HFFc6 (cell line): ENCODE data around the gene DXO. TPM values are rescaled to one million over a fixed set of nuclear protein-coding genes. Genes with fewer than 3 reads are reported as not detected.

Experiments used
- DNase-seq: peaks from one replicate; pipeline ENCODE4 v3.0.0-alpha.2; 2018
- H3K27ac Mint-ChIP-seq: 2 replicates; pipeline ENCODE4 v1.8.0; 2020; ENCODE audit warnings: mild to moderate bottlenecking, mixed read lengths
- H3K27me3 Mint-ChIP-seq: 2 replicates; pipeline ENCODE4 v1.8.0; 2021; ENCODE audit warnings: mild to moderate bottlenecking, moderate library complexity, mixed read lengths; ENCODE audit not compliant: insufficient read depth
- H3K36me3 Mint-ChIP-seq: 2 replicates; pipeline ENCODE4 v1.8.0; 2021; ENCODE audit warnings: low read depth, mixed read lengths
- H3K4me1 Mint-ChIP-seq: 2 replicates; pipeline ENCODE4 v1.8.0; 2020; ENCODE audit warnings: low read depth, mixed read lengths
- H3K4me3 Mint-ChIP-seq: 2 replicates; pipeline ENCODE4 v1.8.0; 2020; ENCODE audit warnings: mild to moderate bottlenecking, moderate library complexity, mixed read lengths
- H3K9me3 Mint-ChIP-seq: 2 replicates; pipeline ENCODE4 v1.8.0; 2020; ENCODE audit warnings: mild to moderate bottlenecking, mixed read lengths
- total RNA-seq, 6 experiments: library from RNA; stranded (reverse); fragmentation: NEBNext Ultra II Directional; extraction: Animal tissue kit (Norgen Biotek cat#: 25700); gene quantifications; 2 replicates in 1 of 6; 3 replicates in 5 of 6; pipeline ENCODE4 v1.2.3, GENCODE V29; 2021
- TF ChIP-seq, protein P1 (sequence below): fragments of 200-600 bp; sonication (generic); IDR thresholded peaks from 2 replicates; pipeline ENCODE4 v1.5.0; 2021; ENCODE audit warnings: antibody characterized with exemption, mild to moderate bottlenecking

DXO gene
- total RNA-seq, 6 experiments from 2014 or later, result 14.1 to 20.5 (median 16.5) TPM

DNA sequence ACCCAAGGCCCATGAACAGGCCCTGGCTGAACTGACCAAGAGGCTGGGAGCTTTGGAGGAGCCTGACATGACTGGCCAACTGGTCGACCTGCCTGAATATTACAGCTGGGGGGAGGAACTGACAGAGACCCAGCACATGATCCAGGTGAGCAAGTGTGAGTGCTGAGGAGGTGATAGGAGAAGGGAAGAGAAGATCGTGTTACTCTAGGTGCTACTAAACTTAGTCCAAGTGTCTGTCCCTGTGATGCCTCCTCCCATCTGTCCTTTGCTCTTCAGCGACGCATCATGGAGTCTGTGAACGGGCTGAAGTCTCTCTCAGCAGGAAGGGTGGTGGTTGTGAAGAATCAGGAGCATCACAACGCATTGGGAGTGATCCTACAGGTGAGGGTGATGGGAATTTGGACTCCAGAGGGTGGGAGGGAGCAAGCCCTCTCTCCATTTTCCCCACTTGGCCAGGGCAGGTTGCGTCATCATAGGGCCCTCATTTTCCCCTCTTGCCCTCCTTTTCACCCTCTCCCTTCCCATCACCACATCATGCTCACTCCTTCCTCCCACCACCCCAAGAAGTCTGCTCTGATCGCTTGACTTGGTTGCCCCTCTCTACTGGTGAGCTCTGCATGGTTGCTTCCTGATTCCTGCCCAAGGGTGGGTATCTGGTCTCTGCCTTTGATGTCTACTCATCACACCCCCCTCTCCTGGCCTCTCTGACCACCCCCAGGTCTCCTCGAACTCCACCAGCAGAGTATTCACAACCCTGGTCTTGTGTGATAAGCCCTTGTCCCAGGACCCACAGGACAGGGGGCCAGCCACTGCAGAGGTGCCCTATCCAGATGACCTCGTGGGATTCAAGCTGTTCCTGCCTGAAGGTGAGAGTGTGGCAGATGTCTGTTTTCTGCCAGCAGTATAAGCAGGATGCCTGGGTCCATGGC lies 4.7 kb downstream of the DXO start:
- peaks cover 3% of the 10 kb centered on the region; the same call in 1 of the 2 replicates for H3K9me3 Mint-ChIP-seq
- no peak overlapping the region for H3K27ac Mint-ChIP-seq
- peaks cover 19% of the 10 kb centered on the region for H3K4me1 Mint-ChIP-seq
- TF ChIP-seq, protein P1, sequence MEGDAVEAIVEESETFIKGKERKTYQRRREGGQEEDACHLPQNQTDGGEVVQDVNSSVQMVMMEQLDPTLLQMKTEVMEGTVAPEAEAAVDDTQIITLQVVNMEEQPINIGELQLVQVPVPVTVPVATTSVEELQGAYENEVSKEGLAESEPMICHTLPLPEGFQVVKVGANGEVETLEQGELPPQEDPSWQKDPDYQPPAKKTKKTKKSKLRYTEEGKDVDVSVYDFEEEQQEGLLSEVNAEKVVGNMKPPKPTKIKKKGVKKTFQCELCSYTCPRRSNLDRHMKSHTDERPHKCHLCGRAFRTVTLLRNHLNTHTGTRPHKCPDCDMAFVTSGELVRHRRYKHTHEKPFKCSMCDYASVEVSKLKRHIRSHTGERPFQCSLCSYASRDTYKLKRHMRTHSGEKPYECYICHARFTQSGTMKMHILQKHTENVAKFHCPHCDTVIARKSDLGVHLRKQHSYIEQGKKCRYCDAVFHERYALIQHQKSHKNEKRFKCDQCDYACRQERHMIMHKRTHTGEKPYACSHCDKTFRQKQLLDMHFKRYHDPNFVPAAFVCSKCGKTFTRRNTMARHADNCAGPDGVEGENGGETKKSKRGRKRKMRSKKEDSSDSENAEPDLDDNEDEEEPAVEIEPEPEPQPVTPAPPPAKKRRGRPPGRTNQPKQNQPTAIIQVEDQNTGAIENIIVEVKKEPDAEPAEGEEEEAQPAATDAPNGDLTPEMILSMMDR, result no peak
- H3K27me3 Mint-ChIP-seq, result peaks cover 17% of the 10 kb centered on the region
- H3K36me3 Mint-ChIP-seq, result peaks cover 26% of the 10 kb centered on the region
- DNase-seq, result no peak
- H3K4me3 Mint-ChIP-seq, result no peak overlapping the region

DNA sequence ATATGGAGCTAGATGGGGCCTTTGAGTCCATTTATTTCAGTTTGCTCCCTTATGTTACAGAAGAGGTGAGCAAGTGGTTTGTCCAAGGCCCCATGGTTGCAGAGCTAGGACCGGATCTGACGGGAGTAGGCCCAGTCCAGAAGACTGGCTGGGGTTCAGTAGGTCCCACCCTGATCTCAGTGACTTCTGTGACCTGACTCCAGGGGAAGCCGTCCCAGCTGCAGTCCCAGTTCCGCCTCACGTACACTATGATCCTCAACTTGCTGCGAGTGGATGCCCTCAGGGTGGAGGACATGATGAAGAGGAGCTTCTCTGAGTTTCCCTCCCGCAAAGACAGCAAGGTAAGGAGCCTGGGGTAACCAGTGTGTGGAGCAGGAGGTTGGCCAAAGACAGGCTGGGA lies 5.4 kb downstream of the DXO start:
- Mint-ChIP-seq H3K9me3 (no peaks in the 10 kb centered on the region), H3K27ac (no peak overlapping the region), H3K36me3 (peaks cover 29% of the 10 kb centered on the region), H3K27me3 (peaks cover 9% of the 10 kb centered on the region), H3K4me1 (peaks cover 19% of the 10 kb centered on the region), H3K4me3 (no peak overlapping the region)
- TF ChIP-seq, protein P1, result no peak
- DNase-seq, result no peak

- no peak for DNase-seq
- Mint-ChIP-seq H3K4me3 (no peak overlapping the region), H3K9me3 (no peaks in the 10 kb centered on the region), H3K36me3 (peaks cover 31% of the 10 kb centered on the region), H3K27ac (no peak overlapping the region), H3K27me3 (peaks cover 8% of the 10 kb centered on the region), H3K4me1 (peaks cover 19% of the 10 kb centered on the region)
- TF ChIP-seq, protein P1, result no peak
Observed at GRCh38 chr6:31965700-31966099, 6.2 kb downstream of the DXO start.

- Mint-ChIP-seq H3K4me3 (no peak overlapping the region), H3K27me3 (peaks cover 2% of the 10 kb centered on the region), H3K36me3 (peaks cover 18% of the 10 kb centered on the region), H3K27ac (no peak overlapping the region), H3K4me1 (peaks cover 15% of the 10 kb centered on the region), H3K9me3 (no peaks in the 10 kb centered on the region)
- TF ChIP-seq, protein P1, result no peak
- no peak for DNase-seq
Observed at GRCh38 chr6:31963921-31964320, 8.0 kb downstream of the DXO start.

DNA sequence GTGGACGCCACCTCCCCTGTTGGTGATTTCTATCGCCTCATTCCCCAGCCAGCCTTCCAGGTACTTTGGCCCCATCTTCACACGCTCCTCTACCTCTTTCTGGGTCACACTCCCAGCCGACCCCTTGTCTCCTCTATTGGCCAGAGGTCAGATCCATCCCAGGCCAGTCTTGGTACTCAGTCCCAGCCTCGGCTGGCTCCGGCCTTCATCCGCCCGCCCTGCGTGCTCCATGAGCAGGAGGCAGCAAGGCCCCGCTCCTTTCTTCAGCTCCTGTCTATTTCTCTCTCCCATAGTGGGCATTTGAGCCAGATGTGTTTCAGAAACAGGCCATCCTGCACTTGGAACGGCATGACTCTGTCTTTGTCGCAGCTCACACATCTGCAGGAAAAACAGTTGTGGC lies 10.3 kb downstream of the DXO start:
- H3K27ac Mint-ChIP-seq, result no peak overlapping the region
- peaks cover 3% of the 10 kb centered on the region for H3K27me3 Mint-ChIP-seq
- H3K4me3 Mint-ChIP-seq, result no peak overlapping the region
- no peaks in the 10 kb centered on the region for H3K9me3 Mint-ChIP-seq
- peaks cover 17% of the 10 kb centered on the region for H3K36me3 Mint-ChIP-seq
- no peak for DNase-seq
- TF ChIP-seq, protein P1, result no peak
- peaks cover 32% of the 10 kb centered on the region for H3K4me1 Mint-ChIP-seq
